GM06990 (cell line): ENCODE results near the gene PKP3.
"Not testable (repeated sequence)": the region's sequence is repeated elsewhere in the genome, so short reads cannot be mapped to it uniquely, and the experiment has no call there.

Experiments
- DNase-seq: peaks from one replicate; pipeline ENCODE4 v3.0.0-alpha.2; 2011; ENCODE audit not compliant: insufficient read length; ENCODE audit errors: extremely low read depth
- H3K27me3 ChIP-seq: replicated peaks from 2 replicates; pipeline ENCODE4 v1.6.0; 2011; ENCODE audit warnings: low read length; ENCODE audit not compliant: control insufficient read depth, insufficient read depth
- H3K36me3 ChIP-seq: 2 replicates; pipeline ENCODE4 v1.5.1; 2011; ENCODE audit warnings: low read length; ENCODE audit not compliant: control insufficient read depth, insufficient read depth
- H3K4me3 ChIP-seq: replicated peaks from 2 replicates; pipeline ENCODE4 v1.5.1; 2011; ENCODE audit warnings: low read depth, mild to moderate bottlenecking, control low read depth, low read length
- CTCF ChIP-seq: IDR thresholded peaks from 2 replicates; pipeline ENCODE4 v1.5.1; 2011; ENCODE audit warnings: low read length, control low read depth, mild to moderate bottlenecking, inconsistent platforms; ENCODE audit not compliant: insufficient read depth, poor library complexity, severe bottlenecking

PKP3 gene

GRCh38 chr11:407651-408123 is 13.7 kb downstream of the PKP3 start:
- TF ChIP-seq CTCF = no peak
- Histone ChIP-seq H3K4me3 (no peak overlapping the region), H3K27me3 (no peaks in the 10 kb centered on the region), H3K36me3 (no peaks in the 10 kb centered on the region)
- peak; percentile 42 for DNase-seq

GRCh38 chr11:408154-409007 is 14.4 kb downstream of the PKP3 start:
- H3K27me3 ChIP-seq = no peaks in the 10 kb centered on the region
- TF ChIP-seq CTCF = no peak
- no peak overlapping the region for H3K4me3 ChIP-seq
- H3K36me3 ChIP-seq = no peaks in the 10 kb centered on the region
- peak; percentile 12 for DNase-seq

- TF ChIP-seq CTCF = no peak
- Histone ChIP-seq H3K4me3 (no peak overlapping the region), H3K27me3 (no peaks in the 10 kb centered on the region), H3K36me3 (no peaks in the 10 kb centered on the region)
- peak; percentile 8 for DNase-seq
Measured at GRCh38 chr11:409008-409599, 15.1 kb downstream of the PKP3 start.

- peak; percentile 14 for DNase-seq
- no peak for TF ChIP-seq CTCF
- Histone ChIP-seq H3K27me3 (no peaks in the 10 kb centered on the region), H3K36me3 (no peaks in the 10 kb centered on the region), H3K4me3 (no peak overlapping the region)
Measured at GRCh38 chr11:409600-410483, 15.8 kb downstream of the PKP3 start.

GRCh38 chr11:410711-411110 is 16.7 kb downstream of the PKP3 start:
- not testable (repeated sequence) for H3K27me3 ChIP-seq, H3K36me3 ChIP-seq, DNase-seq, H3K4me3 ChIP-seq

GRCh38 chr11:411520-411919 is 17.5 kb downstream of the PKP3 start:
- DNase-seq, H3K36me3 ChIP-seq, H3K27me3 ChIP-seq, H3K4me3 ChIP-seq: not testable (repeated sequence)
